ENCODE results near the gene NPAS2.

Gene NPAS2

GRCh38 chr2:101027852-101028251, 207.9 kb downstream of the NPAS2 start:
- TF ChIP-seq CTCF (conservative IDR thresholded peaks at IDR 0.05; ENCODE audit: low read depth, low read length): no peak
- no peak for DNase-seq (ENCODE audit: low read depth)
- no peak overlapping the region for H3K4me3 ChIP-seq (ENCODE audit: low read length)

- no peak for TF ChIP-seq CTCF (conservative IDR thresholded peaks at IDR 0.05; ENCODE audit: low read depth, low read length)
- no peak for DNase-seq (ENCODE audit: low read depth)
- H3K4me3 ChIP-seq (ENCODE audit: low read length): no peak overlapping the region
These were observed 211.1 kb downstream of the NPAS2 start for GRCh38 chr2:101030866-101031554.

- no peak for TF ChIP-seq CTCF (conservative IDR thresholded peaks at IDR 0.05; ENCODE audit: low read depth, low read length)
- DNase-seq (ENCODE audit: low read depth): no peak
- H3K4me3 ChIP-seq (ENCODE audit: low read length): no peak overlapping the region
These were observed 212.3 kb downstream of the NPAS2 start for GRCh38 chr2:101032084-101032776.

- no peak overlapping the region for H3K4me3 ChIP-seq (ENCODE audit: low read length)
- DNase-seq (ENCODE audit: low read depth): no peak
- peak; percentile 61 for TF ChIP-seq CTCF (conservative IDR thresholded peaks at IDR 0.05; ENCODE audit: low read depth, low read length)
These were observed 216.6 kb downstream of the NPAS2 start for GRCh38 chr2:101036562-101036961.

GRCh38 chr2:101037161-101037755, 217.3 kb downstream of the NPAS2 start:
- no peak for TF ChIP-seq CTCF (conservative IDR thresholded peaks at IDR 0.05; ENCODE audit: low read depth, low read length)
- no peak overlapping the region for H3K4me3 ChIP-seq (ENCODE audit: low read length)
- no peak for DNase-seq (ENCODE audit: low read depth)

- no peak overlapping the region for H3K4me3 ChIP-seq (ENCODE audit: low read length)
- no peak for DNase-seq (ENCODE audit: low read depth)
- peak; percentile 65 for TF ChIP-seq CTCF (conservative IDR thresholded peaks at IDR 0.05; ENCODE audit: low read depth, low read length)
These were observed 218.7 kb downstream of the NPAS2 start for GRCh38 chr2:101038455-101039255.

All from retinal pigment epithelial cell (primary cell).